Right lobe of liver (tissue), 4 donors: ENCODE measurements around the gene APLP2.

Experiments used
- CTCF ChIP-seq, 4 donors: fragments of 200-600 bp in 3 of 4; fragments of 450-650 bp in 1 of 4; IDR thresholded peaks; one replicate each; pipeline versions ENCODE4 v1.5.1 to v1.8.0; 2016 to 2022; ENCODE audit warnings: antibody characterized with exemption in 4 of 4, mild to moderate bottlenecking in 2 of 4
- POLR2A ChIP-seq: fragments of 450-650 bp; IDR thresholded peaks from one replicate; pipeline ENCODE4 v1.6.1; 2017; ENCODE audit warnings: antibody characterized with exemption, mild to moderate bottlenecking
- donor health status: DM: no; HTN: no; CAD: no.
- donor health status: DM: no; HTN: no; CAD: no.
- donor health status: DM: no; HTN: yes; CAD: no.

GRCh38 chr11:130097285-130097684, 27.6 kb downstream of the APLP2 start:
- TF ChIP-seq CTCF (IDR thresholded peaks at IDR 0.05) (no peak), POLR2A (no peak)
